ENCODE data around the gene SCAMP1. TPM values are rescaled to one million over a fixed set of nuclear protein-coding genes. Genes with fewer than 3 reads are reported as not detected.

Gene SCAMP1
- polyA plus RNA-seq, 1 donor from 2014 or later, result 180 TPM

DNA sequence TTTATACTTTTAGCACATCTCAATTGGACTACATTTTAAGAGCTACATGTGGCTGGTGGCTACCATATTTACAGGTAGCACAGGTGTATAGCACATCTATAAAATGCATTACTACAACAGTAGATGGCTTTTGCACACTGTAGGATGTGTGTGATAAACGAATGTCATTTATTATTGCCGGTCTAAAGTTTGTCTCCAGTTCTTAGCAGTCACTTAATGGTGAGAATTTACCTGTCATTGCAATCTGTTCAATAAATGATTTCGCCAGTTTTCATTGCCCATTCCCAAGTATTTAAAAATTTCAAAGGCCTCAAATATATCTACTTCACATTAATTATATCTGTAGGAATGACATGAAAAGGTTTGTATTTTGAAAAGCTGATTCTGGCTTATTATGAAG is 15.9 kb downstream of the SCAMP1 start:
- H3K79me2 ChIP-seq (replicated peaks; ENCODE audit: insufficient read depth, low read length), result peaks cover 29% of the 10 kb centered on the region

GRCh38 chr5:78377056-78377717 is 16.8 kb downstream of the SCAMP1 start:
- Histone ChIP-seq H3K79me2 (replicated peaks; ENCODE audit: insufficient read depth, low read length) (peaks cover 25% of the 10 kb centered on the region), H3K9me2 (ENCODE audit: insufficient read depth, low read length) (no peaks in the 10 kb centered on the region), H4K20me1 (ENCODE audit: insufficient read depth) (no peaks in the 10 kb centered on the region), H3F3A (ENCODE audit: insufficient read depth, low read length, poor library complexity, severe bottlenecking) (peaks cover 4% of the 10 kb centered on the region), H3K36me3 (ENCODE audit: insufficient read depth, low read length) (peaks cover 4% of the 10 kb centered on the region), H3K9me3 (ENCODE audit: low read length) (no peaks in the 10 kb centered on the region), H2AFZ (ENCODE audit: low read depth, low read length) (no peak overlapping the region), H3K9ac (ENCODE audit: low read length) (no peak overlapping the region), H3K4me2 (ENCODE audit: low read length) (no peak overlapping the region), H3K4me3 (ENCODE audit: low read length) (no peak overlapping the region), H3K27ac (ENCODE audit: low read length) (no peak overlapping the region), H3K27me3 (ENCODE audit: insufficient read depth, low read depth, low read length) (no peaks in the 10 kb centered on the region)
- TF ChIP-seq, protein P1, sequence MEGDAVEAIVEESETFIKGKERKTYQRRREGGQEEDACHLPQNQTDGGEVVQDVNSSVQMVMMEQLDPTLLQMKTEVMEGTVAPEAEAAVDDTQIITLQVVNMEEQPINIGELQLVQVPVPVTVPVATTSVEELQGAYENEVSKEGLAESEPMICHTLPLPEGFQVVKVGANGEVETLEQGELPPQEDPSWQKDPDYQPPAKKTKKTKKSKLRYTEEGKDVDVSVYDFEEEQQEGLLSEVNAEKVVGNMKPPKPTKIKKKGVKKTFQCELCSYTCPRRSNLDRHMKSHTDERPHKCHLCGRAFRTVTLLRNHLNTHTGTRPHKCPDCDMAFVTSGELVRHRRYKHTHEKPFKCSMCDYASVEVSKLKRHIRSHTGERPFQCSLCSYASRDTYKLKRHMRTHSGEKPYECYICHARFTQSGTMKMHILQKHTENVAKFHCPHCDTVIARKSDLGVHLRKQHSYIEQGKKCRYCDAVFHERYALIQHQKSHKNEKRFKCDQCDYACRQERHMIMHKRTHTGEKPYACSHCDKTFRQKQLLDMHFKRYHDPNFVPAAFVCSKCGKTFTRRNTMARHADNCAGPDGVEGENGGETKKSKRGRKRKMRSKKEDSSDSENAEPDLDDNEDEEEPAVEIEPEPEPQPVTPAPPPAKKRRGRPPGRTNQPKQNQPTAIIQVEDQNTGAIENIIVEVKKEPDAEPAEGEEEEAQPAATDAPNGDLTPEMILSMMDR (IDR thresholded peaks at IDR 0.05; ENCODE audit: poor library complexity, severe bottlenecking), result no peak
- TF ChIP-seq SMC3 (conservative IDR thresholded peaks at IDR 0.05; ENCODE audit: poor library complexity) (no peak), EZH2 (IDR thresholded peaks at IDR 0.05; ENCODE audit: borderline replicate concordance, insufficient read depth, low read length, poor library complexity, severe bottlenecking) (no peak), POLR2AphosphoS5 (IDR thresholded peaks at IDR 0.05) (no peak), REST (IDR thresholded peaks at IDR 0.05; ENCODE audit: borderline replicate concordance) (no peak), MXI1 (conservative IDR thresholded peaks at IDR 0.05; ENCODE audit: poor library complexity, severe bottlenecking) (no peak), EP300 (conservative IDR thresholded peaks at IDR 0.05; ENCODE audit: poor library complexity, severe bottlenecking) (no peak), TAF1 (IDR thresholded peaks at IDR 0.05; ENCODE audit: low read depth) (no peak), RAD21 (conservative IDR thresholded peaks at IDR 0.05) (no peak)

More for the DNA sequence above, 15.9 kb downstream of the SCAMP1 start:
- Histone ChIP-seq H3K27me3 (ENCODE audit: insufficient read depth, low read depth, low read length) (no peaks in the 10 kb centered on the region), H4K20me1 (ENCODE audit: insufficient read depth) (no peaks in the 10 kb centered on the region), H3K4me2 (ENCODE audit: low read length) (no peak overlapping the region), H3K27ac (ENCODE audit: low read length) (no peak overlapping the region), H3K4me3 (ENCODE audit: low read length) (no peak overlapping the region), H3K36me3 (ENCODE audit: insufficient read depth, low read length) (peaks cover 4% of the 10 kb centered on the region), H3K9me3 (ENCODE audit: low read length) (no peaks in the 10 kb centered on the region), H3F3A (ENCODE audit: insufficient read depth, low read length, poor library complexity, severe bottlenecking) (peaks cover 4% of the 10 kb centered on the region), H3K9ac (ENCODE audit: low read length) (no peak overlapping the region), H3K9me2 (ENCODE audit: insufficient read depth, low read length) (no peaks in the 10 kb centered on the region), H2AFZ (ENCODE audit: low read depth, low read length) (no peak overlapping the region)
- TF ChIP-seq EZH2 (IDR thresholded peaks at IDR 0.05; ENCODE audit: borderline replicate concordance, insufficient read depth, low read length, poor library complexity, severe bottlenecking), result no peak
- TF ChIP-seq EP300 (conservative IDR thresholded peaks at IDR 0.05; ENCODE audit: poor library complexity, severe bottlenecking), result no peak
- TF ChIP-seq, protein P1 (IDR thresholded peaks at IDR 0.05; ENCODE audit: poor library complexity, severe bottlenecking), result no peak
- no peak for TF ChIP-seq MXI1 (conservative IDR thresholded peaks at IDR 0.05; ENCODE audit: poor library complexity, severe bottlenecking)
- no peak for TF ChIP-seq RAD21 (conservative IDR thresholded peaks at IDR 0.05)
- no peak for TF ChIP-seq TAF1 (IDR thresholded peaks at IDR 0.05; ENCODE audit: low read depth)
- no peak for TF ChIP-seq SMC3 (conservative IDR thresholded peaks at IDR 0.05; ENCODE audit: poor library complexity)

Measured in neural cell (in vitro differentiated cells).